Stomach (tissue), 9 donors: Measurements from ENCODE around the gene CAMK2A. TPM values are rescaled to one million over a fixed set of nuclear protein-coding genes. Genes with fewer than 3 reads are reported as not detected.
A peak's percentile ranks its signal among the peaks of the same experiment; 100 is the strongest.

Source experiments
- DNase-seq, 2 donors: peaks; one replicate each; pipeline versions ENCODE4 v3.0.0 to v3.0.0-alpha.2; 2013 to 2019
- H3K27ac ChIP-seq, 5 donors: fragments of 200-600 bp in 4 of 5; sonication (generic) in 4 of 5; one replicate each; pipeline ENCODE4 v1.5.1; 2013 to 2019; ENCODE audit warnings: mild to moderate bottlenecking in 1 of 5, moderate library complexity in 1 of 5
- H3K27me3 ChIP-seq, 3 donors: fragments of 200-600 bp; sonication (generic); one replicate each; pipeline ENCODE4 v1.5.1; 2017 to 2019; ENCODE audit warnings: mixed run types in 1 of 3
- H3K36me3 ChIP-seq, 4 donors: fragments of 200-600 bp; sonication (generic); 1 replicate in 3 of 4; 2 replicates in 1 of 4; pipeline ENCODE4 v1.5.1; 2016 to 2019
- H3K4me1 ChIP-seq, 4 donors: fragments of 200-600 bp; sonication (generic); one replicate each; pipeline ENCODE4 v1.5.1; 2016 to 2019
- H3K4me3 ChIP-seq, 4 donors: fragments of 200-600 bp; sonication (generic) in 3 of 4; one replicate each; pipeline ENCODE4 v1.5.1; 2016 to 2019; ENCODE audit warnings: mild to moderate bottlenecking in 1 of 4
- H3K9me3 ChIP-seq, 4 donors: fragments of 200-600 bp; sonication (generic); one replicate each; pipeline ENCODE4 v1.5.1; 2016 to 2019
- CTCF ChIP-seq, 7 experiments: fragments of 450-650 bp in 4 of 7; fragments of 200-600 bp in 3 of 7; sonication (generic) in 3 of 7; IDR thresholded peaks; one replicate each; pipeline ENCODE4 v1.5.1; 2016 to 2019; ENCODE audit warnings: antibody characterized with exemption in 7 of 7, control low read depth in 2 of 7, mild to moderate bottlenecking in 1 of 7
- EP300 ChIP-seq: sonication (generic); formaldehyde crosslinking; IDR thresholded peaks from one replicate; pipeline ENCODE4 v1.6.1; 2017; ENCODE audit warnings: antibody characterized with exemption
- POLR2A ChIP-seq, 4 donors: fragments of 450-650 bp; IDR thresholded peaks; one replicate each; pipeline ENCODE4 v1.6.1; 2016; ENCODE audit warnings: antibody characterized with exemption in 4 of 4, control low read depth in 2 of 4, mild to moderate bottlenecking in 1 of 4, moderate library complexity in 1 of 4
- POLR2AphosphoS5 ChIP-seq, 3 donors: sonication (generic); formaldehyde crosslinking; IDR thresholded peaks; one replicate each; pipeline ENCODE4 v1.6.1; 2016; ENCODE audit warnings: antibody characterized with exemption in 3 of 3
- WGBS, 5 donors: extraction: QIAGEN DNeasy Blood & Tissue Kit in 3 of 5; methylation state at CpG; one replicate each; pipeline versions ENCODE4 v1.1.5 to v1.1.7; 2013 to 2018; 5-methylcytosine and 5-hydroxymethylcytosine counted together
- intact Hi-C: fragments of 100-400 bp; cut with DNase I; formaldehyde crosslinking; loops from one replicate; pipeline ENCODE4 v1.15.1; 2023; ENCODE audit warnings: low total_unique reads
- polyA plus RNA-seq, 3 donors: library from polyadenylated mRNA; stranded (reverse); fragments of 200-250 nt; gene quantifications; one replicate each; pipeline ENCODE4 v1.2.3, GENCODE V29; 2013
- total RNA-seq, 5 donors: library from RNA; depleted of rRNA; stranded (reverse); fragments of >200 nt; gene quantifications; one replicate each; pipeline versions ENCODE4 v1.1.0 to v1.2.3, GENCODE V29; 2014 to 2016
- donor health status: healthy with polysubstance abuse.
- donor health status: Bipolar disorder and iron deficiency.
- donor health status: healthy.

Gene CAMK2A
- total and polyA plus RNA-seq, 8 donors, result 0.06 to 18.3 (median 0.63) TPM; not detected in 2

- TF ChIP-seq POLR2A (IDR thresholded peaks at IDR 0.05) (no peak), POLR2AphosphoS5 (IDR thresholded peaks at IDR 0.05) (no peak), EP300 (no peak), CTCF (IDR thresholded peaks at IDR 0.05) (no peak)
- H3K4me1 ChIP-seq, result peaks cover 0 to 15% (median 9%) of the 10 kb centered on the region in 4 donors
Measured at GRCh38 chr5:150242251-150242894, 47.2 kb downstream of the CAMK2A start.

GRCh38 chr5:150241298-150242160 is 48.0 kb downstream of the CAMK2A start:
- peak in 1 of 2 donors; percentile 50 for DNase-seq
- H3K4me3 ChIP-seq, result no peak overlapping the region
- H3K4me1 ChIP-seq, result peaks cover 0 to 15% (median 9%) of the 10 kb centered on the region in 4 donors
- H3K27ac ChIP-seq, result no peak overlapping the region
- no peaks in the 10 kb centered on the region for H3K36me3 ChIP-seq
- no peaks in the 10 kb centered on the region for H3K9me3 ChIP-seq
- H3K27me3 ChIP-seq, result no peaks in the 10 kb centered on the region
- TF ChIP-seq CTCF (IDR thresholded peaks at IDR 0.05), result no peak
- TF ChIP-seq POLR2AphosphoS5 (IDR thresholded peaks at IDR 0.05), result no peak
- no peak for TF ChIP-seq EP300
- no peak for TF ChIP-seq POLR2A (IDR thresholded peaks at IDR 0.05)
- intact Hi-C loops, result no loop called here
- 57 to 78% (median 64%) methylated on average over 14 of the region's 14 CpGs for WGBS, 5 donors

More at GRCh38 chr5:150242251-150242894, 47.2 kb downstream of the CAMK2A start:
- H3K4me3 ChIP-seq, result no peak overlapping the region
- no peaks in the 10 kb centered on the region for H3K36me3 ChIP-seq
- intact Hi-C loops, result no loop called here
- DNase-seq, result no peak
- H3K9me3 ChIP-seq, result no peaks in the 10 kb centered on the region
- WGBS, 5 donors, result 84 to 91% (median 91%) methylated on average over 10 to 11 of the region's 11 CpGs
- H3K27ac ChIP-seq, result no peak overlapping the region
- H3K27me3 ChIP-seq, result no peaks in the 10 kb centered on the region

DNA sequence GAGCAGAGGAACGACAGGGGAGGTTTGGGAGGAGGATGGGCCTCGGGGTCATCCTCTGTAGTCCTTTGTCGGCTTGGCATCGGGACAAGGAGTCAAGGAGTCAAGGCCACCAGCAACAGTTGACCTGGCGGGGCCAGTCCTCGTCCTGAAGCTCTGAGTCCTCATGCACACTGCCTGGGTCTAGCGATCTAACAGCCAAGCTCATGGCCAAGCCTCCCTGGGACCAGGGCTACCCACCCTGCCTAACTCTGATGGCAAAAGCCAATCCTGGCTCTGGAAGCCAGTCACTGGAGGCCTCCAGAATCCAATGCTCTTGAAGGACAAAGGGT is 49.8 kb downstream of the CAMK2A start:
- Histone ChIP-seq H3K9me3 (no peaks in the 10 kb centered on the region), H3K4me1 (peaks cover 0 to 4% (median under 1%) of the 10 kb centered on the region in 4 donors), H3K27me3 (no peaks in the 10 kb centered on the region), H3K4me3 (no peak overlapping the region), H3K36me3 (no peaks in the 10 kb centered on the region), H3K27ac (no peak overlapping the region)
- 86 to 97% (median 91%) methylated on average over 7 of the region's 7 CpGs for whole genome bisulfite sequencing, 5 donors
- TF ChIP-seq POLR2A (IDR thresholded peaks at IDR 0.05) (no peak), POLR2AphosphoS5 (IDR thresholded peaks at IDR 0.05) (no peak), CTCF (IDR thresholded peaks at IDR 0.05) (no peak), EP300 (no peak)
- intact Hi-C loops, result no loop called here
- no peak for DNase-seq

GRCh38 chr5:150239099-150239793 is 50.3 kb downstream of the CAMK2A start:
- no peaks in the 10 kb centered on the region for H3K27me3 ChIP-seq
- H3K36me3 ChIP-seq, result no peaks in the 10 kb centered on the region
- WGBS, 5 donors, result 85 to 93% (median 88%) methylated on average over 21 of the region's 21 CpGs
- H3K9me3 ChIP-seq, result no peaks in the 10 kb centered on the region
- no peak for DNase-seq
- no peaks in the 10 kb centered on the region for H3K4me1 ChIP-seq
- H3K27ac ChIP-seq, result no peak overlapping the region
- no peak overlapping the region for H3K4me3 ChIP-seq
- intact Hi-C loops, result no loop called here
- TF ChIP-seq EP300 (no peak), CTCF (IDR thresholded peaks at IDR 0.05) (no peak), POLR2AphosphoS5 (IDR thresholded peaks at IDR 0.05) (no peak), POLR2A (IDR thresholded peaks at IDR 0.05) (no peak)
